Stimulated activated effector memory CD8-positive, alpha-beta T cell treated with anti-CD3 and anti-CD28 coated beads, Interleukin-12 subunit alpha, Interleukin-12 subunit beta, amount 100 ng/mL, for 72 hours (primary cell): ENCODE data around the gene GDNF.

ENCODE experiments used
- ATAC-seq: fragments of 150-1000 bp; cut with Tn5 transposase; 2 replicates; pipeline ENCODE4 v1.10.0; 2021
- DNase-seq, 2 donors: peaks; one replicate each; pipeline ENCODE4 v3.0.0; 2021 to 2022; ENCODE audit warnings: low spot score in 2 of 2
- H3K27ac Mint-ChIP-seq: one replicate; pipeline ENCODE4 v1.8.0; 2022; ENCODE audit warnings: mild to moderate bottlenecking, mixed read lengths
- H3K36me3 Mint-ChIP-seq: one replicate; pipeline ENCODE4 v1.8.0; 2022; ENCODE audit warnings: mild to moderate bottlenecking, mixed read lengths
- H3K4me1 Mint-ChIP-seq: one replicate; pipeline ENCODE4 v1.8.0; 2022; ENCODE audit warnings: mixed read lengths
- H3K4me3 Mint-ChIP-seq: one replicate; pipeline ENCODE4 v1.8.0; 2022; ENCODE audit warnings: mild to moderate bottlenecking, mixed read lengths
- H3K9me3 Mint-ChIP-seq: one replicate; pipeline ENCODE4 v1.8.0; 2022; ENCODE audit warnings: mixed read lengths

Gene GDNF

DNA sequence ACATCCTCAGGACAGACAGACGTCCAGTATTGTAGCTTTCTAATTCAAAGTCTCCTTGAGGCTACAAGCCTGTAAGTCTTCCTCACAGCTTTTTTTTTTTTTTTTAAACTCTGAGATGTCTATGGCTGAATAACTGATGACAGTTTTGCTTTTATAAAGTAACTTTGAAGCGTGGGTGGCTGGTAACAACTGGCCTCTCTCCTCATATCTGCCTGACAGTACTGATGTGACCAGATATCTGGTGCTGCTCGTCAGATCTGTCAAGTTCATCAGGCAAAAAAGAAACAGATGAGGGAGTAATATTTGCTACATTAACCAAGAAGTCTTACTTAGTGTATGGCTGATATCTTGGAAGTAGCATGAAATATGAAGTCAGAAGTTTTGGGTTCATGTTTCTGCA is 72.6 kb downstream of the GDNF start:
- Mint-ChIP-seq H3K9me3 (no peaks in the 10 kb centered on the region), H3K4me1 (no peaks in the 10 kb centered on the region), H3K4me3 (no peak overlapping the region), H3K36me3 (no peaks in the 10 kb centered on the region), H3K27ac (no peak overlapping the region)
- DNase-seq (no peak), ATAC-seq (no peak)
